A549 (cell line): Measurements from ENCODE around the gene CDCA3. TPM values are rescaled to one million over a fixed set of nuclear protein-coding genes. Genes with fewer than 3 reads are reported as not detected.

ENCODE experiments used
- ATAC-seq, 2 experiments: fragments of 200-7000 bp in 1 of 2; fragments of >200 bp in 1 of 2; cut with Nextera tagmentation in 1 of 2; cut with Tn5 transposase in 1 of 2; 3 replicates each; pipeline versions ENCODE4 v1.8.0 to v1.9.1; 2018 to 2020; ENCODE audit warnings: mild to moderate bottlenecking in 1 of 2, moderate library complexity in 1 of 2
- CTCF ChIA-PET: fragments of 300-600 bp; sonication (Branson Sonifier 250); formaldehyde crosslinking; extraction: SDS; loops from one replicate; lab custom pipeline; 2021; ENCODE audit warnings: antibody characterized with exemption, inconsistent platforms; lab: Yijun Ruan, JAX
- POLR2A ChIA-PET: fragments of 350-600 bp; formaldehyde crosslinking; extraction: SDS; loops from one replicate; lab custom pipeline; 2021; ENCODE audit warnings: antibody characterized with exemption, inconsistent platforms; lab: Yijun Ruan, JAX
- DNase-seq, 2 experiments: peaks; one replicate each; pipeline versions ENCODE4 v3.0.0 to v3.0.0-alpha.2; 2011 to 2016; ENCODE audit warnings: low read depth in 1 of 2, low spot score in 1 of 2
- FAIRE-seq: peaks from 2 replicates; lab custom pipeline; 2011; peaks lifted over from hg19 to GRCh38; lab: Jason Lieb, UNC
- H3K27ac ChIP-seq, 2 experiments: fragments of >200 bp; sonication (Bioruptor Twin); formaldehyde crosslinking; 3 replicates each; pipeline ENCODE4 v1.5.1; 2016 to 2017
- H3K4me1 ChIP-seq: fragments of >200 bp; sonication (Bioruptor Twin); formaldehyde crosslinking; 3 replicates; pipeline ENCODE4 v1.6.1; 2016
- H3K4me2 ChIP-seq: fragments of >200 bp; sonication (Bioruptor Twin); formaldehyde crosslinking; 3 replicates; pipeline ENCODE4 v1.6.1; 2016
- H3K4me3 ChIP-seq: fragments of >200 bp; sonication (Bioruptor Twin); formaldehyde crosslinking; 3 replicates; pipeline ENCODE4 v1.5.1; 2016
- H3K9me3 ChIP-seq: fragments of >200 bp; sonication (Bioruptor Twin); formaldehyde crosslinking; 3 replicates; pipeline ENCODE4 v1.6.1; 2016
- CBX2 ChIP-seq: fragments of 200-600 bp; sonication (generic); IDR thresholded peaks from 2 replicates; pipeline ENCODE4 v1.6.1; 2016; ENCODE audit warnings: low read depth, mild to moderate bottlenecking, borderline replicate concordance
- CEBPB ChIP-seq, 2 experiments: fragments of >200 bp in 1 of 2; sonication (Bioruptor Twin) in 1 of 2; formaldehyde crosslinking in 1 of 2; IDR thresholded peaks; 2 replicates each; pipeline ENCODE4 v1.6.1; 2012 to 2016
- ESRRA ChIP-seq: fragments of 150-350 bp; IDR thresholded peaks from 2 replicates; pipeline ENCODE4 v1.6.1; 2014; ENCODE audit warnings: mild to moderate bottlenecking, low read length, borderline replicate concordance
- FOSL2 ChIP-seq, 2 experiments: fragments of 450-650 bp in 1 of 2; fragments of >200 bp in 1 of 2; sonication (Bioruptor Twin) in 1 of 2; formaldehyde crosslinking; IDR thresholded peaks; 2 replicates each; pipeline versions ENCODE4 v1.5.0 to v1.6.1; 2016 to 2020; ENCODE audit warnings: mild to moderate bottlenecking in 1 of 2, moderate library complexity in 1 of 2
- HOXB13 ChIP-seq: fragments of 250-450 bp; sonication (Bioruptor Pico); IDR thresholded peaks from 2 replicates; pipeline ENCODE4 v1.5.0; 2020; ENCODE audit warnings: low read depth, mild to moderate bottlenecking, moderate library complexity
- HOXB5 ChIP-seq: fragments of 250-450 bp; sonication (Bioruptor Pico); IDR thresholded peaks from 2 replicates; pipeline ENCODE4 v1.5.0; 2020; ENCODE audit warnings: mild to moderate bottlenecking, moderate library complexity
- JUN ChIP-seq, 2 experiments: fragments of >200 bp; sonication (Bioruptor Twin); formaldehyde crosslinking; IDR thresholded peaks; 2 replicates in 1 of 2; 3 replicates in 1 of 2; pipeline ENCODE4 v1.6.1; 2016 to 2017
- KDM1A ChIP-seq: fragments of 200-600 bp; sonication (generic); IDR thresholded peaks from 2 replicates; pipeline ENCODE4 v1.6.1; 2016; ENCODE audit warnings: low read depth, mild to moderate bottlenecking
- KDM5A ChIP-seq: fragments of 200-600 bp; sonication (generic); IDR thresholded peaks from 2 replicates; pipeline ENCODE4 v1.6.1; 2016; ENCODE audit warnings: antibody characterized with exemption, mild to moderate bottlenecking
- MAFK ChIP-seq: fragments of 450-650 bp; IDR thresholded peaks from 2 replicates; pipeline ENCODE4 v1.6.1; 2014; ENCODE audit not compliant: partially characterized antibody
- NFE2L2 ChIP-seq: fragments of 150-350 bp; conservative IDR thresholded peaks from 2 replicates; pipeline ENCODE4 v1.6.1; 2014; ENCODE audit warnings: low read length
- POLR2AphosphoS2 ChIP-seq: conservative IDR thresholded peaks from 2 replicates; pipeline ENCODE4 v1.6.1; 2012; ENCODE audit warnings: low read length, improper control_type of control experiment, inconsistent platforms
- RARB ChIP-seq: fragments of 250-450 bp; sonication (Bioruptor Pico); IDR thresholded peaks from 2 replicates; pipeline ENCODE4 v1.8.0; 2021; ENCODE audit warnings: mild to moderate bottlenecking, moderate library complexity
- RCOR1 ChIP-seq: fragments of 150-350 bp; IDR thresholded peaks from 2 replicates; pipeline ENCODE4 v1.6.1; 2014; ENCODE audit warnings: antibody characterized with exemption, low read length, low read depth
- SMC3 ChIP-seq: fragments of >200 bp; sonication (Bioruptor Twin); formaldehyde crosslinking; IDR thresholded peaks from 3 replicates; pipeline ENCODE4 v1.6.1; 2018; ENCODE audit warnings: inconsistent platforms
- TFCP2L1 ChIP-seq: fragments of 250-450 bp; sonication (Bioruptor Pico); IDR thresholded peaks from 2 replicates; pipeline ENCODE4 v1.5.0; 2021; ENCODE audit warnings: mild to moderate bottlenecking
- TP53 ChIP-seq: fragments of 250-450 bp; sonication (Bioruptor Pico); IDR thresholded peaks from 2 replicates; pipeline ENCODE4 v1.5.0; 2021; ENCODE audit warnings: mild to moderate bottlenecking, moderate library complexity
- USF2 ChIP-seq: fragments of 450-650 bp; IDR thresholded peaks from 2 replicates; pipeline ENCODE4 v1.6.1; 2014; ENCODE audit warnings: antibody characterized with exemption
- ZC3H11A ChIP-seq: fragments of 450-650 bp; IDR thresholded peaks from 2 replicates; pipeline ENCODE4 v1.6.1; 2014; ENCODE audit warnings: antibody characterized with exemption, mild to moderate bottlenecking
- ZFP36 ChIP-seq: fragments of 450-650 bp; IDR thresholded peaks from 2 replicates; pipeline ENCODE4 v1.6.1; 2014; ENCODE audit warnings: borderline replicate concordance; ENCODE audit not compliant: partially characterized antibody
- WGBS: methylation state at CpG from one replicate; pipeline ENCODE4 v1.1.6; 2017; ENCODE audit errors: missing lambda C conversion rate; 5-methylcytosine and 5-hydroxymethylcytosine counted together
- polyA plus RNA-seq, 4 experiments: library from polyadenylated mRNA; depleted of rRNA in 3 of 4; stranded (reverse); fragments of >200 nt; fragmentation: RNase III in 1 of 4; extraction: RNeasy Plus Mini Kit Qiagen cat#74134 plus additional on column Dnase treatment in 1 of 4; gene quantifications; 2 replicates in 3 of 4; 3 replicates in 1 of 4; pipeline ENCODE4 v1.2.3, GENCODE V29; 2011 to 2017
- TF ChIP-seq, protein P1 (sequence below): fragments of 250-450 bp; sonication (Bioruptor Pico); IDR thresholded peaks from 2 replicates; pipeline ENCODE4 v1.5.0; 2020; ENCODE audit warnings: low read depth, mild to moderate bottlenecking, moderate library complexity
- TF ChIP-seq, protein P2 (sequence below): IDR thresholded peaks from 2 replicates; pipeline ENCODE4 v1.6.1; 2012
- TF ChIP-seq, protein P3 (sequence below): fragments of >200 bp; sonication (Bioruptor Twin); formaldehyde crosslinking; IDR thresholded peaks from 3 replicates; pipeline ENCODE4 v1.6.1; 2016

Gene CDCA3
- polyA plus RNA-seq, 2 of the 4 experiments (the other 2 are of a cell fraction) = 57.5 to 80.2 TPM

DNA sequence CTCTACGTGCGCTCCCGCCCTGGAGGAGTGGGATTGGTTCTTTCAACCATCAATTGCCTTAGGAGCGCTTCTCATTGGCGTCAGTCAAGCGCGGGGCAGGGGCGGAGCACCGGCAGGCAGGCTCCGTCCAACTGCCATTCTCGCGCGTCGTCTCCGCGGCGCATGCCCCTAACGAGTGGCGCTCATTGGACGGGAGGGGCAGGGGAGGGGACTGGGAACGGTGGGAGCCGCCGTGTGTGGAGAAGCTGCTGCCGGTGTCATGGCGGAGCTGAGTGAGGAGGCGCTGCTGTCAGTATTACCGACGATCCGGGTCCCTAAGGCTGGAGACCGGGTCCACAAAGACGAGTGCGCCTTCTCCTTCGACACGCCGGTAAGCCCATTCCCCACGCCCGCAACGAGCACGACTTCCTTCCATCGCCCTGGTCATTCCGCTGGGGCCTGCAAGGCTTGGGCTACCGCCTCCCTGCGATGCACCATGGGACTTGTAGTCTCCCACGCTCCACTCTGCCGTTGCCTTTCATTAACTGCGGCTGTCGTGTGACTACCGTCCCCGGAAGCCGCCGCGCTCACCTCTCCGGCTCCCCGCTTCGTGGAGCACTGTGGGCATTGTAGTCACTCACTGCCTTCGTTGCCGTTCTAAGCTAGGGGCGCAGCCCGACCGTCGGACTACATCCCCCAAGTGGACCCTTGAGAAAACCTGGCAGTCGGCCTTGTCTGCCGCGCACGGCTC lies 1.0 kb upstream of the CDCA3 start, which contains the start of gene USP5 (continued):
- TF ChIP-seq RARB (CRISPR knock-in tag) (no peak), SMC3 (no peak), ZFP36 (no peak), USF2 (peak; percentile 81)
- TF ChIP-seq, all 56 proteins: peak for 15

- FAIRE-seq = no peak
- ATAC-seq = no peak
- peak overlapping the region; percentile 50 for H3K4me3 ChIP-seq
- WGBS = 27% methylated on average over 15 of the region's 16 CpGs
- peaks cover 23% of the 10 kb centered on the region for H3K4me1 ChIP-seq
- TF ChIP-seq, protein P1, sequence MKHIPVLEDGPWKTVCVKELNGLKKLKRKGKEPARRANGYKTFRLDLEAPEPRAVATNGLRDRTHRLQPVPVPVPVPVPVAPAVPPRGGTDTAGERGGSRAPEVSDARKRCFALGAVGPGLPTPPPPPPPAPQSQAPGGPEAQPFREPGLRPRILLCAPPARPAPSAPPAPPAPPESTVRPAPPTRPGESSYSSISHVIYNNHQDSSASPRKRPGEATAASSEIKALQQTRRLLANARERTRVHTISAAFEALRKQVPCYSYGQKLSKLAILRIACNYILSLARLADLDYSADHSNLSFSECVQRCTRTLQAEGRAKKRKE = no peak
- peak; percentile 83; the same call in 1 of the 2 replicates for TF ChIP-seq KDM5A
- H3K4me2 ChIP-seq = peak overlapping the region; percentile 70
- ChIA-PET POLR2A (interaction anchor here (1.1 to 3.1 kb wide), 16 partner anchors 8 to 317 kb away, joined by 4 to 74 read pairs (median 10); partner anchors contain the start of genes C12orf57, GAPDH, MLF2 and PTMS), CTCF (interaction anchor here (1.2 to 10.1 kb wide), 8 partner anchors 15 to 97 kb away, joined by 3 to 117 read pairs (median 8); partner anchors contain the start of genes C12orf57, MLF2, PTMS and RNU7-1)
- H3K27ac ChIP-seq = peak overlapping the region; percentile 67 to 89; a peak in 5 of 6 replicates
- DNase-seq = no peak
- H3K9me3 ChIP-seq = no peaks in the 10 kb centered on the region
These were observed 312 bp downstream of the CDCA3 start for GRCh38 chr12:6850796-6851152.

DNA sequence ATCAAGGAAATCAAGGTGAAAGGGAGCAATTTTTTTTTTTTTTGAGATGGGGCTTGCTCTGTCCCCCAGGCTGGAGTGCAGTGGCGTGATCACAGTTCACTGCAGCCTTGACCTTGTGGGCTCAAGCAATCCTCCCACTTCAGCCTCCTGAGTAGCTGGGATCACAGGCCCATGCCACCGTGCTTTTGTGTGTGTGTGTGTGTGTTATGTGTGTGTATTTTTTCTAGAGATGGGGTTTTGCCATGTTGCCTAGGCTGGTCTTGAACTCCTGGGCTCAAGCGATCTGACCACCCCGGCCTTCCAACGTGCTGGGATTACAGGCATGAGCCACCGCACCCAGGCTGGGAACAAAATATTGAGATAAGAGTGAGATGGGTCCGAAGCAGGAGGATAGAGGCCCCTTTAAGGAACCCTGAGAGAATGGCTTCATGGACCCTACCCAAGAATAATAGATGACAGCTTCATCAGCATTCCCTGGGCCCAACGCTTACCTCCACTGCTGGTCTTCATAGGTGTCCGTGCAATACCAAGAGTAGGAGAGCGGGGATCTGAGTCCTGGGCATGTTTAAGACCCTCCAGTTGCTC lies 1.0 kb downstream of the CDCA3 start:
- 67% methylated on average over 10 of the region's 10 CpGs for WGBS
- POLR2A ChIA-PET = no interaction called here

DNA sequence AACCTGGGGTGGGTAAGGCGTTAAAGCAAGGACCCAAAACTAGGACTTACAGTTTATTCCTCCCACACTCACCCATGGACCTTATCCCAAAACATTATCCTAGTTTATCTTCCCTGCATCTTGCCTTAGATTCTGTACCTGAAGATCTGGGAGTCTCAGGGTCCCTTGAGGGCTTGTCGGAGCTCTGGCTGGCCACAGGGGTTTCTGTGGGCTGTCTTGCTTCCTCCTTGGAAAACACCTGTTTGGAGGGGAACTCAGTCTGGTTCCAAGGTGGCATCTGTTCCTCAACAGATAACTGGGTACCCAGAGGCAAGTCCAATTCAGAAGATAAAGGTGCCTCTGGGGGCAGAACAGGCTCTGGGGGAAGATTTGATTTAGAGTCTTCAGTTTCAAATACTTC lies 1.7 kb downstream of the CDCA3 start:
- POLR2A ChIA-PET = no interaction called here
- Histone ChIP-seq H3K27ac (no peak overlapping the region), H3K4me3 (no peak overlapping the region), H3K4me2 (peak overlapping the region; percentile 70; the same call in 1 of the 3 replicates), H3K4me1 (peaks cover 23% of the 10 kb centered on the region), H3K9me3 (no peaks in the 10 kb centered on the region)
- ATAC-seq (no peak), FAIRE-seq (no peak), DNase-seq (no peak)
- TF ChIP-seq TP53 (CRISPR knock-in tag) (no peak), JUN (IDR thresholded peaks at IDR 0.05) (no peak), FOSL2 (IDR thresholded peaks at IDR 0.05) (no peak), FOSL2 (CRISPR knock-in tag; IDR thresholded peaks at IDR 0.05) (no peak), POLR2AphosphoS2 (no peak), NFE2L2 (no peak)
- TF ChIP-seq, protein P2, sequence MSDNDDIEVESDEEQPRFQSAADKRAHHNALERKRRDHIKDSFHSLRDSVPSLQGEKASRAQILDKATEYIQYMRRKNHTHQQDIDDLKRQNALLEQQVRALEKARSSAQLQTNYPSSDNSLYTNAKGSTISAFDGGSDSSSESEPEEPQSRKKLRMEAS = no peak
- CTCF ChIA-PET = interaction anchor here (0.6 to 10.1 kb wide), 6 partner anchors 12 to 93 kb away, joined by 3 to 117 read pairs (median 4); no protein-coding TSS in a partner anchor
- 95% methylated on average over 2 of the region's 2 CpGs for WGBS

More for the DNA sequence above, 1.0 kb downstream of the CDCA3 start:
- no peak for DNase-seq
- ATAC-seq = no peak
- H3K4me3 ChIP-seq = peak overlapping the region; percentile 50
- peak overlapping the region in 1 of 2 experiments; percentile 89; a peak in 4 of 6 replicates for H3K27ac ChIP-seq
- H3K4me1 ChIP-seq = peaks cover 23% of the 10 kb centered on the region
- H3K9me3 ChIP-seq = no peaks in the 10 kb centered on the region
- CTCF ChIA-PET = interaction anchor here (1.2 to 10.1 kb wide), 3 partner anchors 12 to 72 kb away, joined by 3 to 117 read pairs (median 4); no protein-coding TSS in a partner anchor
- TF ChIP-seq TFCP2L1 (CRISPR knock-in tag) (no peak), KDM1A (no peak), HOXB13 (no peak), HOXB5 (CRISPR knock-in tag) (no peak), ESRRA (no peak), ZC3H11A (no peak), MAFK (no peak), RCOR1 (no peak), CEBPB (IDR thresholded peaks at IDR 0.05) (no peak), ZFP36 (no peak), CBX2 (no peak), KDM5A (no peak)
- TF ChIP-seq, protein P3, sequence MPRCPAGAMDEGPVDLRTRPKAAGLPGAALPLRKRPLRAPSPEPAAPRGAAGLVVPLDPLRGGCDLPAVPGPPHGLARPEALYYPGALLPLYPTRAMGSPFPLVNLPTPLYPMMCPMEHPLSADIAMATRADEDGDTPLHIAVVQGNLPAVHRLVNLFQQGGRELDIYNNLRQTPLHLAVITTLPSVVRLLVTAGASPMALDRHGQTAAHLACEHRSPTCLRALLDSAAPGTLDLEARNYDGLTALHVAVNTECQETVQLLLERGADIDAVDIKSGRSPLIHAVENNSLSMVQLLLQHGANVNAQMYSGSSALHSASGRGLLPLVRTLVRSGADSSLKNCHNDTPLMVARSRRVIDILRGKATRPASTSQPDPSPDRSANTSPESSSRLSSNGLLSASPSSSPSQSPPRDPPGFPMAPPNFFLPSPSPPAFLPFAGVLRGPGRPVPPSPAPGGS = no peak
- TF ChIP-seq, protein P1 = no peak
- H3K4me2 ChIP-seq = peak overlapping the region; percentile 70
- FAIRE-seq = no peak
